HepG2 (cell line): ENCODE measurements around the gene CFAP206. TPM values are rescaled to one million over a fixed set of nuclear protein-coding genes. Genes with fewer than 3 reads are reported as not detected.

Source experiments
- ARNT2 ChIP-seq: sonication (generic); formaldehyde crosslinking; IDR thresholded peaks from 2 replicates; pipeline ENCODE4 v1.8.0; 2022; ENCODE audit warnings: mild to moderate bottlenecking, low read depth, missing genetic modification reagents, moderate library complexity
- GABPB1 ChIP-seq: IDR thresholded peaks from 2 replicates; pipeline ENCODE4 v1.6.1; 2016; ENCODE audit warnings: mild to moderate bottlenecking, missing genetic modification reagents, moderate library complexity, missing compliant biosample characterization
- STAG1 ChIP-seq: sonication (generic); formaldehyde crosslinking; IDR thresholded peaks from 2 replicates; pipeline ENCODE4 v1.4.0; 2020; ENCODE audit warnings: missing genetic modification reagents
- XRCC5 ChIP-seq: fragments of 200-400 bp; formaldehyde crosslinking; optimal IDR thresholded peaks from 2 replicates; pipeline ENCODE3; 2017; ENCODE audit warnings: mild to moderate bottlenecking, low read length
- ZNF790 ChIP-seq: sonication (generic); formaldehyde crosslinking; IDR thresholded peaks from 2 replicates; pipeline ENCODE4 v1.8.0; 2022; ENCODE audit warnings: missing genetic modification reagents, mild to moderate bottlenecking, borderline replicate concordance
- polyA plus RNA-seq, 8 experiments: library from polyadenylated mRNA; depleted of rRNA in 3 of 8; stranded (reverse) in 7 of 8; unstranded in 1 of 8; fragments of >200 nt; fragmentation: Illumina TruSeq in 4 of 8; extraction: Trizol in 4 of 8; gene quantifications; 2 replicates each; pipeline versions ENCODE4 v1.2.1 to v1.2.3, GENCODE V29; 2011 to 2016; ENCODE audit warnings: low read depth in 4 of 8, missing spikeins in 1 of 8, mixed read lengths in 1 of 8; ENCODE audit not compliant: insufficient read depth in 1 of 8
- total RNA-seq, 5 experiments: library from RNA; depleted of rRNA; stranded (reverse); fragments of >200 nt; fragmentation: Illumina TruSeq; extraction: Trizol; gene quantifications; 2 replicates each; pipeline ENCODE4 v1.2.3, GENCODE V29; 2016; ENCODE audit warnings: low read depth in 1 of 5
- TF ChIP-seq, protein P1 (sequence below): sonication (generic); formaldehyde crosslinking; IDR thresholded peaks from 2 replicates; pipeline ENCODE4 v1.4.0; 2020; ENCODE audit warnings: missing genetic modification reagents, mild to moderate bottlenecking, borderline replicate concordance
- TF ChIP-seq, protein P2 (sequence below): sonication (generic); formaldehyde crosslinking; IDR thresholded peaks from 2 replicates; pipeline ENCODE4 v1.4.0; 2020; ENCODE audit warnings: mild to moderate bottlenecking, missing genetic modification reagents
- TF ChIP-seq, protein P3 (sequence below): sonication (generic); formaldehyde crosslinking; IDR thresholded peaks from 2 replicates; pipeline ENCODE4 v1.4.0; 2020; ENCODE audit warnings: mild to moderate bottlenecking, missing genetic modification reagents
- TF ChIP-seq, protein P4 (sequence below): sonication (generic); formaldehyde crosslinking; IDR thresholded peaks from 2 replicates; pipeline ENCODE4 v1.5.1; 2020; ENCODE audit warnings: missing genetic modification reagents, mild to moderate bottlenecking, borderline replicate concordance
- TF ChIP-seq, protein P5 (sequence below): sonication (generic); formaldehyde crosslinking; IDR thresholded peaks from 2 replicates; pipeline ENCODE4 v1.5.0; 2020; ENCODE audit warnings: missing genetic modification reagents, mild to moderate bottlenecking, borderline replicate concordance
- TF ChIP-seq, protein P6 (sequence below), 2 experiments: sonication (generic) in 1 of 2; formaldehyde crosslinking in 1 of 2; IDR thresholded peaks; 2 replicates each; pipeline versions ENCODE4 v1.4.0 to v1.6.1; 2018 to 2020; ENCODE audit warnings: missing genetic modification reagents in 2 of 2, borderline replicate concordance in 1 of 2, low read depth in 1 of 2, mild to moderate bottlenecking in 1 of 2, missing biosample characterization in 1 of 2

Gene CFAP206
- total and polyA plus RNA-seq, 2 of the 13 experiments (the other 11 are each of a cell fraction or from before 2014, with no cell fraction given), result not detected

DNA sequence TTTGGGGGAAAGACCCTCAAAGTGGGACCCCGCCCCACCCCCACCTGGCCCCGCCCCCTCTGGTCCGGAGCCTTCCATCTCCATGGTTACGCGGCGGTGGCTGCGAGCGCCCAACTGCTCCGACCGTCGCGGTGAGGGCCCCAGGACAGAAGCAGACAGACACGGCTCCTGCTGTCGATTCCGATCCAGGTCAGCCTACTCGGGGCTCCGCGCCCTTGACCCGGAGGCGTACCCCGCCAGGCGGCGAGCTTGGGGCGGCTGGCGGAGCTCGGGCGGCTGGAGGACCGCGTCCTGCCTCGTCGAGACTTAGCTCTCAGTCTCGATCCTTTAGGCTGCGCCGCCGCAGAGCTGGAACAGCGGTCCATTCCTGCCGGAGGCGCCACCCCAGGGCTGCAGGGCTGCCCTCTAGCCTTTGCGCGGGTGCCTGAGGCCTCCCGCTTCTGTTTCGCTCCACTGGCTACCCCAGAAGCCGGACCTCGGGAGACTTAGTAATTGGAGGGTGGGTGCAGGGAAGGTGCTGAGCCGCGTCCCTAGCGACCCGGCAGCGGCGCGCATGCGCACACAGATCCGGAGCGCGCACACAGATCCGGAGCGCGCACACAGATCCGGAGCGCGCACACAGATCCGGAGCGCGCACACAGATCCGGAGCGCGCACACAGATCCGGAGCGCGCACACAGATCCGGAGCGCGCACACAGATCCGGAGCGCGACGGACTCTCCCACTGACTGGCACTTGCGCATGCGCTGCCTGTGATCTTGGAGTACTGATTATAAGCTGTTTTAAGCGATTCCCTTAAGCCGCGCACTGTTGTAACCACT is at the start of gene CFAP206 (continued):
- TF ChIP-seq, protein P1, sequence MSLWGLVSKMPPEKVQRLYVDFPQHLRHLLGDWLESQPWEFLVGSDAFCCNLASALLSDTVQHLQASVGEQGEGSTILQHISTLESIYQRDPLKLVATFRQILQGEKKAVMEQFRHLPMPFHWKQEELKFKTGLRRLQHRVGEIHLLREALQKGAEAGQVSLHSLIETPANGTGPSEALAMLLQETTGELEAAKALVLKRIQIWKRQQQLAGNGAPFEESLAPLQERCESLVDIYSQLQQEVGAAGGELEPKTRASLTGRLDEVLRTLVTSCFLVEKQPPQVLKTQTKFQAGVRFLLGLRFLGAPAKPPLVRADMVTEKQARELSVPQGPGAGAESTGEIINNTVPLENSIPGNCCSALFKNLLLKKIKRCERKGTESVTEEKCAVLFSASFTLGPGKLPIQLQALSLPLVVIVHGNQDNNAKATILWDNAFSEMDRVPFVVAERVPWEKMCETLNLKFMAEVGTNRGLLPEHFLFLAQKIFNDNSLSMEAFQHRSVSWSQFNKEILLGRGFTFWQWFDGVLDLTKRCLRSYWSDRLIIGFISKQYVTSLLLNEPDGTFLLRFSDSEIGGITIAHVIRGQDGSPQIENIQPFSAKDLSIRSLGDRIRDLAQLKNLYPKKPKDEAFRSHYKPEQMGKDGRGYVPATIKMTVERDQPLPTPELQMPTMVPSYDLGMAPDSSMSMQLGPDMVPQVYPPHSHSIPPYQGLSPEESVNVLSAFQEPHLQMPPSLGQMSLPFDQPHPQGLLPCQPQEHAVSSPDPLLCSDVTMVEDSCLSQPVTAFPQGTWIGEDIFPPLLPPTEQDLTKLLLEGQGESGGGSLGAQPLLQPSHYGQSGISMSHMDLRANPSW (CRISPR knock-in tag), result peak; percentile 72; the same call in 1 of the 2 replicates
- TF ChIP-seq XRCC5 (peak; percentile 31), ZNF790 (CRISPR knock-in tag) (no peak), ARNT2 (peak; percentile 75), GABPB1 (peak; percentile 52; the same call in 1 of the 2 replicates), STAG1 (CRISPR knock-in tag) (peak; percentile 17; the same call in 1 of the 2 replicates)
- TF ChIP-seq, protein P2, sequence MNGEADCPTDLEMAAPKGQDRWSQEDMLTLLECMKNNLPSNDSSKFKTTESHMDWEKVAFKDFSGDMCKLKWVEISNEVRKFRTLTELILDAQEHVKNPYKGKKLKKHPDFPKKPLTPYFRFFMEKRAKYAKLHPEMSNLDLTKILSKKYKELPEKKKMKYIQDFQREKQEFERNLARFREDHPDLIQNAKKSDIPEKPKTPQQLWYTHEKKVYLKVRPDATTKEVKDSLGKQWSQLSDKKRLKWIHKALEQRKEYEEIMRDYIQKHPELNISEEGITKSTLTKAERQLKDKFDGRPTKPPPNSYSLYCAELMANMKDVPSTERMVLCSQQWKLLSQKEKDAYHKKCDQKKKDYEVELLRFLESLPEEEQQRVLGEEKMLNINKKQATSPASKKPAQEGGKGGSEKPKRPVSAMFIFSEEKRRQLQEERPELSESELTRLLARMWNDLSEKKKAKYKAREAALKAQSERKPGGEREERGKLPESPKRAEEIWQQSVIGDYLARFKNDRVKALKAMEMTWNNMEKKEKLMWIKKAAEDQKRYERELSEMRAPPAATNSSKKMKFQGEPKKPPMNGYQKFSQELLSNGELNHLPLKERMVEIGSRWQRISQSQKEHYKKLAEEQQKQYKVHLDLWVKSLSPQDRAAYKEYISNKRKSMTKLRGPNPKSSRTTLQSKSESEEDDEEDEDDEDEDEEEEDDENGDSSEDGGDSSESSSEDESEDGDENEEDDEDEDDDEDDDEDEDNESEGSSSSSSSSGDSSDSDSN, result peak; percentile 65
- TF ChIP-seq, protein P3, sequence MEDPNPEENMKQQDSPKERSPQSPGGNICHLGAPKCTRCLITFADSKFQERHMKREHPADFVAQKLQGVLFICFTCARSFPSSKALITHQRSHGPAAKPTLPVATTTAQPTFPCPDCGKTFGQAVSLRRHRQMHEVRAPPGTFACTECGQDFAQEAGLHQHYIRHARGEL (CRISPR knock-in tag), result peak; percentile 51; the same call in 1 of the 2 replicates
- TF ChIP-seq, protein P4, sequence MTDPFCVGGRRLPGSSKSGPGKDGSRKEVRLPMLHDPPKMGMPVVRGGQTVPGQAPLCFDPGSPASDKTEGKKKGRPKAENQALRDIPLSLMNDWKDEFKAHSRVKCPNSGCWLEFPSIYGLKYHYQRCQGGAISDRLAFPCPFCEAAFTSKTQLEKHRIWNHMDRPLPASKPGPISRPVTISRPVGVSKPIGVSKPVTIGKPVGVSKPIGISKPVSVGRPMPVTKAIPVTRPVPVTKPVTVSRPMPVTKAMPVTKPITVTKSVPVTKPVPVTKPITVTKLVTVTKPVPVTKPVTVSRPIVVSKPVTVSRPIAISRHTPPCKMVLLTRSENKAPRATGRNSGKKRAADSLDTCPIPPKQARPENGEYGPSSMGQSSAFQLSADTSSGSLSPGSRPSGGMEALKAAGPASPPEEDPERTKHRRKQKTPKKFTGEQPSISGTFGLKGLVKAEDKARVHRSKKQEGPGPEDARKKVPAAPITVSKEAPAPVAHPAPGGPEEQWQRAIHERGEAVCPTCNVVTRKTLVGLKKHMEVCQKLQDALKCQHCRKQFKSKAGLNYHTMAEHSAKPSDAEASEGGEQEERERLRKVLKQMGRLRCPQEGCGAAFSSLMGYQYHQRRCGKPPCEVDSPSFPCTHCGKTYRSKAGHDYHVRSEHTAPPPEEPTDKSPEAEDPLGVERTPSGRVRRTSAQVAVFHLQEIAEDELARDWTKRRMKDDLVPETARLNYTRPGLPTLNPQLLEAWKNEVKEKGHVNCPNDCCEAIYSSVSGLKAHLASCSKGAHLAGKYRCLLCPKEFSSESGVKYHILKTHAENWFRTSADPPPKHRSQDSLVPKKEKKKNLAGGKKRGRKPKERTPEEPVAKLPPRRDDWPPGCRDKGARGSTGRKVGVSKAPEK, result 0 out of 2 replicates have a peak, but pooled peaks have one; percentile 73
- TF ChIP-seq, protein P5, sequence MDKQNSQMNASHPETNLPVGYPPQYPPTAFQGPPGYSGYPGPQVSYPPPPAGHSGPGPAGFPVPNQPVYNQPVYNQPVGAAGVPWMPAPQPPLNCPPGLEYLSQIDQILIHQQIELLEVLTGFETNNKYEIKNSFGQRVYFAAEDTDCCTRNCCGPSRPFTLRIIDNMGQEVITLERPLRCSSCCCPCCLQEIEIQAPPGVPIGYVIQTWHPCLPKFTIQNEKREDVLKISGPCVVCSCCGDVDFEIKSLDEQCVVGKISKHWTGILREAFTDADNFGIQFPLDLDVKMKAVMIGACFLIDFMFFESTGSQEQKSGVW (CRISPR knock-in tag), result no peak
- TF ChIP-seq, protein P6, sequence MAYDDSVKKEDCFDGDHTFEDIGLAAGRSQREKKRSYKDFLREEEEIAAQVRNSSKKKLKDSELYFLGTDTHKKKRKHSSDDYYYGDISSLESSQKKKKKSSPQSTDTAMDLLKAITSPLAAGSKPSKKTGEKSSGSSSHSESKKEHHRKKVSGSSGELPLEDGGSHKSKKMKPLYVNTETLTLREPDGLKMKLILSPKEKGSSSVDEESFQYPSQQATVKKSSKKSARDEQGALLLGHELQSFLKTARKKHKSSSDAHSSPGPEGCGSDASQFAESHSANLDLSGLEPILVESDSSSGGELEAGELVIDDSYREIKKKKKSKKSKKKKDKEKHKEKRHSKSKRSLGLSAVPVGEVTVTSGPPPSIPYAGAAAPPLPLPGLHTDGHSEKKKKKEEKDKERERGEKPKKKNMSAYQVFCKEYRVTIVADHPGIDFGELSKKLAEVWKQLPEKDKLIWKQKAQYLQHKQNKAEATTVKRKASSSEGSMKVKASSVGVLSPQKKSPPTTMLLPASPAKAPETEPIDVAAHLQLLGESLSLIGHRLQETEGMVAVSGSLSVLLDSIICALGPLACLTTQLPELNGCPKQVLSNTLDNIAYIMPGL (CRISPR knock-in tag; IDR thresholded peaks at IDR 0.05; ENCODE audit: borderline replicate concordance in 1 of 2, low read depth in 1 of 2), result peak in 1 of 2 experiments; percentile 79; a peak in 2 of 4 replicates
